Ectodermal cell (in vitro differentiated cells): ENCODE data around the gene RNPC3.

ENCODE experiments used
- H3K27ac ChIP-seq: 2 replicates; pipeline ENCODE4 v1.7.0; 2013; ENCODE audit warnings: mild to moderate bottlenecking, low read depth, low read length; ENCODE audit not compliant: insufficient read depth, poor library complexity, severe bottlenecking
- H3K27me3 ChIP-seq: 2 replicates; pipeline ENCODE4 v1.7.0; 2013; ENCODE audit warnings: mild to moderate bottlenecking, low read length; ENCODE audit not compliant: insufficient read depth, control insufficient read depth, poor library complexity, severe bottlenecking
- H3K36me3 ChIP-seq: one replicate; pipeline ENCODE4 v1.7.0; 2013; ENCODE audit warnings: low read length; ENCODE audit not compliant: control insufficient read depth, insufficient read depth
- H3K4me1 ChIP-seq: one replicate; pipeline ENCODE4 v1.7.0; 2013; ENCODE audit warnings: low read length; ENCODE audit not compliant: control insufficient read depth, insufficient read depth
- H3K4me3 ChIP-seq: 2 replicates; pipeline ENCODE4 v1.7.0; 2013; ENCODE audit warnings: low read depth, low read length, control low read depth; ENCODE audit not compliant: insufficient read depth
- H3K9me3 ChIP-seq: 2 replicates; pipeline ENCODE4 v1.7.0; 2013; ENCODE audit warnings: mild to moderate bottlenecking, low read length, moderate library complexity; ENCODE audit not compliant: control insufficient read depth
- WGBS, 2 experiments: methylation state at CpG; one replicate each; pipeline ENCODE4 v1.1.7; 2013; ENCODE audit warnings: missing lambda C conversion rate in 2 of 2; 5-methylcytosine and 5-hydroxymethylcytosine counted together

Gene RNPC3

GRCh38 chr1:103516693-103517092, 8.8 kb upstream of the RNPC3 start:
- Histone ChIP-seq H3K27ac (no peak overlapping the region), H3K9me3 (no peaks in the 10 kb centered on the region), H3K27me3 (no peaks in the 10 kb centered on the region), H3K36me3 (no peaks in the 10 kb centered on the region), H3K4me3 (no peak overlapping the region), H3K4me1 (no peaks in the 10 kb centered on the region)

GRCh38 chr1:103517380-103518047, 8.0 kb upstream of the RNPC3 start:
- Histone ChIP-seq H3K27me3 (no peaks in the 10 kb centered on the region), H3K4me1 (no peaks in the 10 kb centered on the region), H3K36me3 (no peaks in the 10 kb centered on the region), H3K4me3 (no peak overlapping the region), H3K9me3 (no peaks in the 10 kb centered on the region), H3K27ac (no peak overlapping the region)
- 95 to 100% methylated on average over 2 of the region's 2 CpGs for WGBS, 2 experiments

GRCh38 chr1:103520822-103521221, 4.7 kb upstream of the RNPC3 start:
- Histone ChIP-seq H3K9me3 (no peaks in the 10 kb centered on the region), H3K27me3 (no peaks in the 10 kb centered on the region), H3K27ac (no peak overlapping the region), H3K4me1 (no peaks in the 10 kb centered on the region), H3K4me3 (no peak overlapping the region), H3K36me3 (no peaks in the 10 kb centered on the region)

- Histone ChIP-seq H3K27ac (no peak overlapping the region), H3K9me3 (no peaks in the 10 kb centered on the region), H3K27me3 (no peaks in the 10 kb centered on the region), H3K4me3 (no peak overlapping the region), H3K36me3 (no peaks in the 10 kb centered on the region), H3K4me1 (no peaks in the 10 kb centered on the region)
- WGBS, 2 experiments, result 90 to 91% methylated on average over 2 of the region's 3 CpGs
These were observed 2.2 kb upstream of the RNPC3 start for GRCh38 chr1:103523346-103523745.

GRCh38 chr1:103525114-103525606, 339 bp upstream of the RNPC3 start:
- WGBS, 2 experiments, result 12 to 36% methylated on average over 6 to 22 of the region's 34 CpGs
- H3K4me1 ChIP-seq, result no peaks in the 10 kb centered on the region
- H3K4me3 ChIP-seq, result no peak overlapping the region
- H3K36me3 ChIP-seq, result no peaks in the 10 kb centered on the region
- no peaks in the 10 kb centered on the region for H3K27me3 ChIP-seq
- no peaks in the 10 kb centered on the region for H3K9me3 ChIP-seq
- no peak overlapping the region for H3K27ac ChIP-seq

- no peaks in the 10 kb centered on the region for H3K9me3 ChIP-seq
- no peak overlapping the region for H3K27ac ChIP-seq
- H3K4me3 ChIP-seq, result peak overlapping the region; percentile 62
- 60 to 75% methylated on average over 1 to 2 of the region's 2 CpGs for WGBS, 2 experiments
- H3K4me1 ChIP-seq, result no peaks in the 10 kb centered on the region
- H3K36me3 ChIP-seq, result no peaks in the 10 kb centered on the region
- H3K27me3 ChIP-seq, result no peaks in the 10 kb centered on the region
These were observed 1.8 kb downstream of the RNPC3 start for GRCh38 chr1:103527331-103527730.

- H3K4me3 ChIP-seq, result no peak overlapping the region
- no peaks in the 10 kb centered on the region for H3K27me3 ChIP-seq
- no peaks in the 10 kb centered on the region for H3K36me3 ChIP-seq
- no peaks in the 10 kb centered on the region for H3K4me1 ChIP-seq
- WGBS, 2 experiments, result 74 to 75% methylated on average over 7 to 8 of the region's 8 CpGs
- H3K9me3 ChIP-seq, result no peaks in the 10 kb centered on the region
- H3K27ac ChIP-seq, result no peak overlapping the region
These were observed 4.2 kb downstream of the RNPC3 start for GRCh38 chr1:103529746-103530145.

GRCh38 chr1:103538226-103538625, 12.7 kb downstream of the RNPC3 start:
- 89 to 90% methylated on average over 2 of the region's 2 CpGs for WGBS, 2 experiments
- no peaks in the 10 kb centered on the region for H3K27me3 ChIP-seq
- no peaks in the 10 kb centered on the region for H3K9me3 ChIP-seq
- peaks cover 15% of the 10 kb centered on the region for H3K36me3 ChIP-seq
- H3K4me3 ChIP-seq, result no peak overlapping the region
- no peak overlapping the region for H3K27ac ChIP-seq
- H3K4me1 ChIP-seq, result no peaks in the 10 kb centered on the region

GRCh38 chr1:103541431-103541830, 15.9 kb downstream of the RNPC3 start:
- 87 to 98% methylated on average over 2 of the region's 3 CpGs for WGBS, 2 experiments
- peaks cover 16% of the 10 kb centered on the region for H3K36me3 ChIP-seq

GRCh38 chr1:103546496-103546895, 21.0 kb downstream of the RNPC3 start:
- Histone ChIP-seq H3K4me1 (no peaks in the 10 kb centered on the region), H3K36me3 (peaks cover 5% of the 10 kb centered on the region), H3K27me3 (no peaks in the 10 kb centered on the region), H3K9me3 (no peaks in the 10 kb centered on the region), H3K4me3 (no peak overlapping the region), H3K27ac (no peak overlapping the region)
- WGBS, 2 experiments, result 89 to 91% methylated on average over 1 of the region's 1 CpG

More at GRCh38 chr1:103541431-103541830, 15.9 kb downstream of the RNPC3 start:
- no peaks in the 10 kb centered on the region for H3K27me3 ChIP-seq
- no peaks in the 10 kb centered on the region for H3K4me1 ChIP-seq
- no peak overlapping the region for H3K27ac ChIP-seq
- no peaks in the 10 kb centered on the region for H3K9me3 ChIP-seq
- H3K4me3 ChIP-seq, result no peak overlapping the region

- no peak overlapping the region for H3K4me3 ChIP-seq
- H3K27ac ChIP-seq, result no peak overlapping the region
- peaks cover 5% of the 10 kb centered on the region for H3K36me3 ChIP-seq
- no peaks in the 10 kb centered on the region for H3K27me3 ChIP-seq
- H3K4me1 ChIP-seq, result no peaks in the 10 kb centered on the region
- H3K9me3 ChIP-seq, result no peaks in the 10 kb centered on the region
- WGBS, 2 experiments, result 90 to 92% methylated on average over 3 of the region's 3 CpGs
These were observed 22.3 kb downstream of the RNPC3 start for GRCh38 chr1:103547840-103548239.
